Mesenchymal stem cell (in vitro differentiated cells and primary cell): ENCODE results near the gene GRIP1. TPM values are rescaled to one million over a fixed set of nuclear protein-coding genes. Genes with fewer than 3 reads are reported as not detected.

Experiments used
- small RNA-seq: library from polyadenylated mRNA; stranded (forward); fragments of <200 nt; extraction: miRNeasy Mini kit (QIAGEN cat#:217004); gene quantifications from one replicate; pipeline ENCODE3, GENCODE V24; 2013; ENCODE audit warnings: low read depth

Gene GRIP1

Small RNA genes lying within 50 kb of the gene (small RNA-seq; reads per million reads assigned to genes)
- gene OSBPL9P5 = not detected
